HCT116 (cell line): Measurements from ENCODE around the gene PRM1. TPM values are rescaled to one million over a fixed set of nuclear protein-coding genes. Genes with fewer than 3 reads are reported as not detected.

Source experiments
- ATAC-seq: fragments of 200-7000 bp; cut with Tn5 transposase; 2 replicates; pipeline ENCODE4 v1.9.1; 2020; ENCODE audit warnings: mild to moderate bottlenecking, moderate library complexity
- BruUV-seq: library from RNA; stranded (reverse); fragments of 400-500 nt; replicated peaks from 2 replicates; lab custom pipeline; 2021; lab: Mats Ljungman, UMichigan
- CTCF ChIA-PET: fragments of 300-600 bp; sonication (Branson Sonifier 250); formaldehyde crosslinking; loops from one replicate; lab custom pipeline; 2021; ENCODE audit warnings: antibody characterized with exemption; lab: Charles Lee
- POLR2A ChIA-PET: fragments of 300-600, 350-600 bp; sonication (Branson Sonifier 250); formaldehyde crosslinking; loops from one replicate; lab custom pipeline; 2021; ENCODE audit warnings: antibody characterized with exemption; lab: Charles Lee
- RAD21 ChIA-PET, 2 experiments: fragments of 300-600 bp; sonication (Branson Sonifier 250); formaldehyde crosslinking; loops; one replicate each; lab custom pipeline; 2023; ENCODE audit warnings: low total read pairs in 2 of 2; ENCODE audit not compliant: uncharacterized antibody in 2 of 2, unreplicated experiment in 2 of 2, low non-redundant PET in 1 of 2; lab: Charles Lee
- DNase-seq: peaks from one replicate; pipeline ENCODE4 v3.0.0-alpha.2; 2010; ENCODE audit warnings: low read depth, low spot score
- H2AFZ ChIP-seq: fragments of 200-600 bp; shearing (Covaris generic), sonication (generic); 2 replicates; pipeline ENCODE4 v1.6.1; 2017; ENCODE audit warnings: low read depth, mixed run types, mixed read lengths, antibody characterized with exemption, low read length; ENCODE audit not compliant: poor library complexity, severe bottlenecking
- H3K27ac ChIP-seq: 2 replicates; pipeline ENCODE4 v1.5.1; 2012; ENCODE audit warnings: low read depth, low read length
- H3K27me3 ChIP-seq: fragments of 200-600 bp; sonication (generic); 2 replicates; pipeline ENCODE4 v1.6.1; 2016; ENCODE audit warnings: mixed run types, low read length, mixed read lengths; ENCODE audit not compliant: insufficient read depth
- H3K36me3 ChIP-seq, 2 experiments: fragments of 200-500 bp in 1 of 2; fragments of 200-600 bp in 1 of 2; sonication (Bioruptor generic) in 1 of 2; sonication (generic) in 1 of 2; 2 replicates each; pipeline versions ENCODE4 v1.5.1 to v1.6.1; 2014 to 2016; ENCODE audit warnings: low read length in 2 of 2, inconsistent platforms in 1 of 2, mixed read lengths in 1 of 2, mixed run types in 1 of 2; ENCODE audit not compliant: insufficient read depth in 2 of 2, control insufficient read depth in 1 of 2
- H3K4me1 ChIP-seq, 2 experiments: fragments of 200-600 bp in 1 of 2; sonication (generic) in 1 of 2; 2 replicates each; pipeline versions ENCODE4 v1.5.1 to v1.6.1; 2012 to 2017; ENCODE audit warnings: low read length in 2 of 2, inconsistent platforms in 1 of 2, mild to moderate bottlenecking in 1 of 2, mixed read lengths in 1 of 2, mixed run types in 1 of 2, moderate library complexity in 1 of 2; ENCODE audit not compliant: insufficient read depth in 2 of 2, control insufficient read depth in 1 of 2
- H3K4me2 ChIP-seq: fragments of 200-600 bp; sonication (generic); 2 replicates; pipeline ENCODE4 v1.6.1; 2017; ENCODE audit warnings: mixed run types, low read length, mixed read lengths
- H3K4me3 ChIP-seq, 2 experiments: fragments of 200-600 bp in 1 of 2; sonication (generic) in 1 of 2; replicated peaks in 1 of 2; 2 replicates each; pipeline ENCODE4 v1.5.1; 2011 to 2016; ENCODE audit warnings: low read length in 2 of 2, control low read depth in 1 of 2, low read depth in 1 of 2, mild to moderate bottlenecking in 1 of 2, mixed read lengths in 1 of 2, mixed run types in 1 of 2
- H3K79me2 ChIP-seq: fragments of 200-600 bp; sonication (generic); 2 replicates; pipeline ENCODE4 v1.6.1; 2017; ENCODE audit warnings: mild to moderate bottlenecking, mixed run types, low read length, moderate library complexity, mixed read lengths; ENCODE audit not compliant: insufficient read depth
- H3K9ac ChIP-seq: fragments of 200-600 bp; sonication (generic); 2 replicates; pipeline ENCODE4 v1.6.1; 2016; ENCODE audit warnings: low read length, mixed read lengths
- H3K9me2 ChIP-seq: fragments of 200-600 bp; sonication (generic), shearing (Covaris generic); 2 replicates; pipeline ENCODE4 v1.6.1; 2017; ENCODE audit warnings: mixed run types, mild to moderate bottlenecking, moderate library complexity; ENCODE audit not compliant: insufficient read depth
- H3K9me3 ChIP-seq, 2 experiments: fragments of 200-500 bp in 1 of 2; fragments of 200-600 bp in 1 of 2; sonication (Bioruptor generic) in 1 of 2; sonication (generic) in 1 of 2; 2 replicates each; pipeline ENCODE4 v1.6.1; 2014 to 2017; ENCODE audit warnings: low read length in 2 of 2, mixed read lengths in 2 of 2, inconsistent platforms in 1 of 2, low read depth in 1 of 2, mild to moderate bottlenecking in 1 of 2, mixed run types in 1 of 2, moderate library complexity in 1 of 2; ENCODE audit not compliant: control insufficient read depth in 1 of 2, insufficient read depth in 1 of 2
- H4K20me1 ChIP-seq: fragments of 200-600 bp; sonication (generic), shearing (Covaris generic); 2 replicates; pipeline ENCODE4 v1.6.1; 2017; ENCODE audit warnings: mixed run types, mild to moderate bottlenecking, moderate library complexity; ENCODE audit not compliant: insufficient read depth
- CEBPB ChIP-seq: IDR thresholded peaks from 2 replicates; pipeline ENCODE4 v1.6.1; 2012; ENCODE audit warnings: low read depth
- EGR1 ChIP-seq: IDR thresholded peaks from 2 replicates; pipeline ENCODE4 v1.6.1; 2012; ENCODE audit warnings: low read depth
- ELF1 ChIP-seq: IDR thresholded peaks from 2 replicates; pipeline ENCODE4 v1.6.1; 2012; ENCODE audit warnings: low read depth, borderline replicate concordance
- EZH2 ChIP-seq: fragments of 200-600 bp; sonication (generic); IDR thresholded peaks from 2 replicates; pipeline ENCODE4 v1.6.1; 2017; ENCODE audit warnings: antibody characterized with exemption, mixed run types
- SP1 ChIP-seq: IDR thresholded peaks from 2 replicates; pipeline ENCODE4 v1.6.1; 2012; ENCODE audit warnings: low read depth
- SRF ChIP-seq: IDR thresholded peaks from 2 replicates; pipeline ENCODE4 v1.6.1; 2012; ENCODE audit warnings: low read depth
- YY1 ChIP-seq: IDR thresholded peaks from 2 replicates; pipeline ENCODE4 v1.6.1; 2011; ENCODE audit warnings: low read length, low read depth, moderate library complexity, mild to moderate bottlenecking; ENCODE audit not compliant: insufficient replicate concordance; ENCODE audit errors: extremely low read depth
- ZNF274 ChIP-seq: fragments of 200-500 bp; sonication (Bioruptor generic); IDR thresholded peaks from 2 replicates; pipeline ENCODE4 v1.6.1; 2014; ENCODE audit warnings: mild to moderate bottlenecking, low read depth, low read length, inconsistent platforms
- intact Hi-C: fragments of 100-400 bp; cut with micrococcal nuclease; formaldehyde crosslinking; loops from 2 replicates; pipeline ENCODE4 v1.10.0; 2022
- total RNA-seq: library from RNA; stranded (reverse); gene quantifications from one replicate; pipeline ENCODE4 v1.2.1, GENCODE V29; 2021; ENCODE audit not compliant: unreplicated experiment

Gene PRM1
- total RNA-seq, 1 experiment from 2014 or later: not detected

GRCh38 chr16:11232852-11233726 is 48.0 kb downstream of the PRM1 start:
- CTCF ChIA-PET: no interaction called here
- Histone ChIP-seq H3K4me3 (no peak overlapping the region), H3K4me2 (no peak overlapping the region), H3K27ac (no peak overlapping the region), H4K20me1 (no peaks in the 10 kb centered on the region), H3K4me1 (peaks cover 4 to 5% of the 10 kb centered on the region in 2 experiments; a peak in 2 of 4 replicates), H3K9me3 (no peaks in the 10 kb centered on the region), H3K36me3 (no peaks in the 10 kb centered on the region), H3K9ac (no peak overlapping the region), H3K79me2 (no peaks in the 10 kb centered on the region), H2AFZ (no peak overlapping the region), H3K9me2 (no peaks in the 10 kb centered on the region), H3K27me3 (no peaks in the 10 kb centered on the region)
- intact Hi-C loops: no loop called here
- DNase-seq (no peak), ATAC-seq (no peak)
- TF ChIP-seq EGR1 (no peak), SP1 (no peak), SRF (no peak), ELF1 (no peak), ZNF274 (no peak), EZH2 (no peak), YY1 (no peak)
- POLR2A ChIA-PET: no interaction called here
- no TSS peak for BruUV-seq
- RAD21 ChIA-PET: no interaction called here

DNA sequence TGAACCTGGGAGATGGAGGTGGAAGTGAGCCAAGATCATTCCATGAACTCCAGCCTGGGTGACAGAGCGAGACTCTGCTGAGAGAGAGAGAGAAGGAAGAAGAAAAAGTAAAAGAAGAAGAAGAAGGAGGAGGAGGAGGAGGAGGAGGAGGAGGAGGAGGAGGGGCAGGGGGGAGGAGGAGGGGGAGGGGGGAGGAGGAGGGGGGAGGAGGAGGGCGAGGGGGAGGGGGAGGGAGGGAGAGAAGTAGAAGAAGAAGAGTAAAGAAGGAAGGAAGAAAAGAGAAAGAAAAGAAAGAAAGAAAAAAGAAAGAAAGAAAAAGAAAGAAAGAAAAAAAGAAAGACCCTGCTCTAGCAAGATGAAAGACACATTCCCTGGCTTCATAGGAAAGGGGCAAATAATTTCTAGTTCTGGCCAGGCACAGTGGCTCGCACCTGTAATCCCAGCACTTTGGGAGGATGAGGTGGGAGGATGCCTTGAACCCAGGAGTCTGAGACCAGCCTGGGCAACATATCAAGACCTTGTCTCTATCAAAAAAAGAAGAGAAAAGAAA is 48.8 kb downstream of the PRM1 start:
- H3K27ac ChIP-seq: no peak overlapping the region
- no peak overlapping the region for H2AFZ ChIP-seq
- H3K9ac ChIP-seq: no peak overlapping the region
- ATAC-seq: no peak
- POLR2A ChIA-PET: no interaction called here
- no peak for TF ChIP-seq ELF1
- TF ChIP-seq CEBPB: no peak
- TF ChIP-seq, all 23 proteins: peak for 0
- no TSS peak for BruUV-seq
- ChIA-PET CTCF (no interaction called here), RAD21 (interaction anchor here in 1 of 2 experiments (0.6 kb wide), 1 partner anchor 161 kb away, joined by 4 read pairs; no protein-coding TSS in a partner anchor)
- H3K36me3 ChIP-seq: no peaks in the 10 kb centered on the region
- H3K4me2 ChIP-seq: no peak overlapping the region
- H3K9me2 ChIP-seq: no peaks in the 10 kb centered on the region
- intact Hi-C loops: no loop called here
- H3K9me3 ChIP-seq: no peaks in the 10 kb centered on the region
- DNase-seq: no peak
- peaks cover 4 to 5% of the 10 kb centered on the region in 2 experiments; a peak in 2 of 4 replicates for H3K4me1 ChIP-seq
- no peaks in the 10 kb centered on the region for H3K27me3 ChIP-seq
- H3K4me3 ChIP-seq: no peak overlapping the region
- H3K79me2 ChIP-seq: no peaks in the 10 kb centered on the region
- H4K20me1 ChIP-seq: no peaks in the 10 kb centered on the region
